Stimulated activated naive CD8-positive, alpha-beta T cell treated with anti-CD3 and anti-CD28 coated beads, Interleukin-15, Interleukin-2, amounts not matched to agents 100 ng/mL and 50 ng/mL, for 24 hours (primary cell): Measurements from ENCODE around the gene RFPL3.

ENCODE experiments used
- H3K27ac Mint-ChIP-seq: one replicate; pipeline ENCODE4 v1.8.0; 2021; ENCODE audit warnings: mild to moderate bottlenecking, mixed read lengths
- H3K27me3 Mint-ChIP-seq: one replicate; pipeline ENCODE4 v1.8.0; 2021; ENCODE audit warnings: mixed read lengths
- H3K36me3 Mint-ChIP-seq: one replicate; pipeline ENCODE4 v1.8.0; 2021; ENCODE audit warnings: low read depth, mixed read lengths
- H3K4me1 Mint-ChIP-seq: one replicate; pipeline ENCODE4 v1.8.0; 2021; ENCODE audit warnings: low read depth, mixed read lengths
- H3K4me3 Mint-ChIP-seq: one replicate; pipeline ENCODE4 v1.8.0; 2021; ENCODE audit warnings: mild to moderate bottlenecking, mixed read lengths
- H3K9me3 Mint-ChIP-seq: one replicate; pipeline ENCODE4 v1.8.0; 2021; ENCODE audit warnings: mixed read lengths

The RFPL3 gene

DNA sequence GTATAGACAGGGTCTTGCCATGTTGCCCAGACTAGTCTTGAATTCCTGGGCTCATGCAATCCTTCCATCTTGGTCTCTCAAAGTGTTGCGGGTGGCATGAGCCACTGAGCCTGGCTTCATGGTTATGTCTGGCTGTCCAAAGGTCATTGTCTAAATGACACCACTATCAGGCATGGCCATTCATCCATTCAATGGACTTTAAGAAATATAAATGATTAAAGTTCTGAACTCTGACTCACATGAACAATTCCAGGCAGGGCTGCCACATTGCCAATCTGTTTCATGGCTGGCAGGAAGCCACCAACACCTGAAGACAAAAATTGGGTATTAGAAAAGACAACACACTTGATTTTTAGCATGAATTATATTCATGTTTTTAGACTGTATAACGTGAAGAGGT is 50.3 kb downstream of the RFPL3 start:
- Mint-ChIP-seq H3K27ac (no peak overlapping the region), H3K27me3 (no peaks in the 10 kb centered on the region), H3K4me1 (peaks cover 52% of the 10 kb centered on the region), H3K9me3 (no peaks in the 10 kb centered on the region), H3K4me3 (no peak overlapping the region), H3K36me3 (peaks cover 56% of the 10 kb centered on the region)

DNA sequence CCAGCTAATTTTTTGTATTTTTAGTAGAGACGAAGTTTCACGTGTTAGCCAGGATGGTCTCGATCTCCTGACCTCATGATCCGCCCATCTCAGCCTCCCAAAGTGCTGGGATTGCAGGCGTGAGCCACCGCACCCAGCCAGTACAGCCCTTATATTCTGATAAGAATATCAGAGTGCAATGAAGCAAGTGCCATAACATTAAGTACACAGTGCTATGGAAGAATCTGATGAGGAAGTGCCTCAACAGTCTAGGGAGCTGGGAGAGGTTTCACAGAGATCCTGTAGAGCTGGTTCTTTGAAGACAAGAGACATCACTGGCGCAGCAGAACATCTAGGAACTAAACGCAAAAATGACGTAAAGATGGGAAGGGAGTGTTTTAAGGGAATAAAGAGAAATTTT is 52.3 kb downstream of the RFPL3 start:
- peak overlapping the region; percentile 96 for H3K4me3 Mint-ChIP-seq
- peak overlapping the region; percentile 29 for H3K27ac Mint-ChIP-seq
- peaks cover 46% of the 10 kb centered on the region for H3K36me3 Mint-ChIP-seq
- peaks cover 60% of the 10 kb centered on the region for H3K4me1 Mint-ChIP-seq
- no peaks in the 10 kb centered on the region for H3K27me3 Mint-ChIP-seq
- H3K9me3 Mint-ChIP-seq = no peaks in the 10 kb centered on the region

GRCh38 chr22:32410459-32410858 is 52.8 kb downstream of the RFPL3 start:
- no peaks in the 10 kb centered on the region for H3K27me3 Mint-ChIP-seq
- H3K4me3 Mint-ChIP-seq = peak overlapping the region; percentile 96
- H3K9me3 Mint-ChIP-seq = no peaks in the 10 kb centered on the region
- peaks cover 41% of the 10 kb centered on the region for H3K36me3 Mint-ChIP-seq
- H3K4me1 Mint-ChIP-seq = peaks cover 60% of the 10 kb centered on the region
- H3K27ac Mint-ChIP-seq = no peak overlapping the region
